ENCODE results near the gene HEXIM1.

Gene HEXIM1

DNA sequence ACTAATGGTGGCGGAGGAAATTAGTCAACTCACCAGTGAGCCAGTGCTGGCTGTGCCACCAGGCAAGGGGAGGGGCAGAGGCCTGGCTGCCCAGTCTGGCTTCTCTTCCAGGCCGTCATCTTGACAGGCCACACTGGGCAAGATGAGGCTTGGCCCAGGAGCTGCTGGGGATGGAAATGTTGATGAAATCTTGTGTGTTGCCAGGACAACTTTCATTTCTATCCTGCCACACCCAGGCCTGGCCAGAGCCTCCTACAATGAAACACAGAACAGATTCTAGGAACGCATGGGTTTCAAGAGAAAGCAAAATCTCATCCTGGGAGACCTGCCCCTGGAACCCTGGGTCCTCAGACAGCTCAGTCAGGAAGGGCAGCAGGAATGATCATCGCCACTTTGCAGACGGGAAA is 22.7 kb downstream of the HEXIM1 start:
- no peak for DNase-seq (ENCODE audit: low spot score)

DNA sequence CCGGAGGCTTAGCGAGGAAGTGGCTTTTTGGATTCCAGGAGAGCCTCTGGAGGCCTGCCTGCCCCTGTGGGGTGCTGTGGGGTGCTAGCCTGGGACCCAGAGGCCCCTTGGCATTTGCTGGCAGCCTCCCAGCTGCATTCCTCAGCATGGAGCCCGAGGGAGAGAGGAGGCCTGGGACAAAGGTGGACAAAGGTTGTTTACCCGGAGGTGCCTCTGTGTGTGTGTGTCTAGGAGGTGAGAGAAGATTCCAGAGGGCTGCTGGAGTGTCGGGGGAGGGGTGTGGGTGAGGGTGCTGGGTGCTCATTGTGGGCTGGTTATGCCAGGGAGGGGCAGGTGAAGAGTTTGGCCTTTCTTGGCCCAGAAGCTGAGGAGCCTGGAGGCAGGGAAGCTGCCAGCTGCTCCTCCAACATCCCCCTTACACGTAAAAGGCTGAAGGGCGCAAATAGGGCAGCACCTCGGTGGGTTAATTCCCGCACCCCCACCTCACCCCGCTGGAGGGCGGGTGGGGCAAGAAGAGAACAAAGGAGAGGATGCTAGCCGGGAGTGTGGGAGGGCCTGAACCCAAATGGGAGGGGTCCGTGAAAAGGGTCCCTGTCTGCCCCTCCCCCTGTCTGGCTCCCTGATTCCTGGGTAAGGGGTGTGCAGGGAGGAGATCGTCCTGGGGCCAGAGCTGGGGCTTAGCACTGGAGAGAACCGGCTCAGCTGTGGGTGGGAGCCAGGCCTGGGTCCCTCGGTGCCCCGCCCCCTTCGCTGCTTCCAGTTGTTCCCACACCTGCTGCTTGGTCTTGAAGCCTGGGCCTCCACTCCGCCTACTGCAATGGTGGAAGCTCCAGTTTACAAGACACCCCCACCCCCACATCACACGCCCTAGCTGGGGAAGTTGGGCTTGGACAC is 23.3 kb downstream of the HEXIM1 start:
- peak; percentile 50 for DNase-seq (ENCODE audit: low spot score)

DNA sequence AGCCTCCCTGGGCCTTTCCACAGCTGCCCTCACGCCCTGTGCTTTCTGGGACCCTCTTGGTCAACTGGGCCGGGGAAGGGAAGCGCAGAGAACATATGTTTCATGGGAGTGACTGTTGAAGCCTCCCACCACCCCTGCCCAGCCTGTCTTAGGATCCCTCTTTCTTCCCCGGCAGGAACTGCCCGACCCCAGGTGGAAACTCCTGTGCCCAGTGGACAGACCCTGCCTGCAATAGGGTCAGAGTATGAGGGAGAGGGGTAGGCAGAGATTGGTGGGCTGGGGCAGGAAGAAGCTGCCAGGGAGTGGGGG is 23.9 kb downstream of the HEXIM1 start:
- no peak for DNase-seq (ENCODE audit: low spot score)

DNA sequence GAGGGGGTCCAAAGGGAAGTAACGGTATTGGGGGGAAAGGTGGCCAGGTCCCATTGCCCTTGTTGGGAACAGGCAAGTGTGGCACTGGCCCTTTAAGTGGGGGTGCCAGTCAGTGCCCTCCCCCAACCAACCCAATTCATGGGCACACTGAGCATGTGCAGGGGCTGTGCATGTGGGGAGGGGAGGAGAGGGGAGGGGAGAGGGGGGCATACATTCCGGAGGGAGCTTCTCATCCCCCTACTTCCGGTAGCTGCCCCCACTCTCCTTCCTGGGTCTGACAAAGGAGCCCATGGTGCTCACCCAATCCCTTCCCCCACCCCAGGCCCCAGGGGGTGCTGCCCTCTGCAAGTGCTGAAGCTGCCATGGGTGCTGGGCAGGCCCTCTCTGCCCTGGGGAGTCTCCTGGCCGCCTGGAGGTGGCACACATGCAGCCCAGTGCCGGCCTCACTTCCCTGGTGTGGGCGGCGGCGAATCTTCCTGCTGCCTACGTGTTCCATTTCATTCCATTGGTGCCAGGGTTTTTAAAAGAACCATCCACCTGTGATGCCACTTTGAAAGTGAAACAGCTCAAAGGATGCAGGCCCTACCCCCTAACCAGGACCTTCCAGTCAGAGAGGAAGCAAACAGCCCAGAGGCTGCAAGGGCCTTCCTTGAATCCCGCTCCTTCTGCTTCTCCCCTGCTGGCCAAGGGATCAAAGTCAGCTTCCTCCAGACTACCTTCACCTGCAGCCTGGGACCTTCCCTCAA is 24.4 kb downstream of the HEXIM1 start:
- DNase-seq (ENCODE audit: low spot score) = peak; percentile 60

DNA sequence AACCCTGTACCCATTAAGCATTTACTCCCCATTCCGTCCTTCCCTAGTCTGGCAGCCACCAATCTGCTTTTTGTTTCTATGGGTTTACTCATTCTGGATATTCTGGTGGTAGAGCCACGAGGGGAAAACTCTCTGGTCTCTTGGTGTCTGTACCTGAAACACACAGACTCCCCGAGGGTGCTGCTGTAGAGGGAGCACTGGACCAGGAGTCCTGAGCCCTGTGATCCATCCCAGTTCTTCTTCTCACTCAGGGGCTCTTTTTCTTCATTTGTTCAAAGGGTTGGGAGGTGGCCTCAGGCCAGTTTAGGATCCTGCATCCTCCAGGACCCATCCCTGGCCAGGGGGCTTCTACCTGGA is 27.5 kb downstream of the HEXIM1 start:
- no peak for DNase-seq (ENCODE audit: low spot score)

DNA sequence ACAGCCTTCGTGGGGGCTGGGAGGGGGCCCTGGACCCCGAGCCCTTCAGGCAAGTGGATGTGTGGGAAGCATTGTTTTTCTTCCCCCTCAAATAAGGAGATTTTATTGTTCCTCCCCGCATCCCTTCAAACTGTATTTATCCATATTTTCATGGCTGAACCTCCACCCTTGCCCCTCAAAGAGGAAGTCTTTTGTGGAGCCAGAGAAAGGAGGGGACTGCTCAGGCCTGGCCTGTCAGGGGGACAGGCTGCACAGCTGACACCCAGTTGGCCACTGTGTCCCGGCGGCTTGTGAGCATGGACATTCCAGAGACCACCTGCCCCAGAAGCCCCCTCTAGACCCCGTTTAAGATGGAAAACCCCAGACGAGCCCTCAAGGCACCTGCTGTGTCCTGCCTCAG is 29.3 kb downstream of the HEXIM1 start:
- DNase-seq (ENCODE audit: low spot score) = no peak

DNA sequence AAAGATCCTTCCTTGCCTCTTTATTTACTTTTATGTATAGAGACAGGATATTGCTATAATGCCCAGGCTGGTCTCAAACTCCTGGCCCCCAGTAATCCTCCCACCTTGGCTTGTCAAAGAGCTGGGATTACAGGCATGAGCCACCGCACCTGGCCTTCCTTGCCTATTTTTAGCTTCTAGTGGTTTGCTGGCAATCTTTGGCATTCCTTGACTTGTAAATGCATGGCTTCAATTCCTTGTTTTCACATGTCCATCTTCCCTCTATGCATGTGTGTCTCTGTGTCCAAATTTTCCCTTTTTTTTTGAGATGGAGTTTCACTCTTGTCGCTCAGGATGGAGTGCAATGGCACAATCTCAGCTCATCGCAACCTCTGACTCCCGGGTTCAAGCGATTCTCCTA is 35.9 kb downstream of the HEXIM1 start:
- no peak for DNase-seq (ENCODE audit: low spot score)

DNA sequence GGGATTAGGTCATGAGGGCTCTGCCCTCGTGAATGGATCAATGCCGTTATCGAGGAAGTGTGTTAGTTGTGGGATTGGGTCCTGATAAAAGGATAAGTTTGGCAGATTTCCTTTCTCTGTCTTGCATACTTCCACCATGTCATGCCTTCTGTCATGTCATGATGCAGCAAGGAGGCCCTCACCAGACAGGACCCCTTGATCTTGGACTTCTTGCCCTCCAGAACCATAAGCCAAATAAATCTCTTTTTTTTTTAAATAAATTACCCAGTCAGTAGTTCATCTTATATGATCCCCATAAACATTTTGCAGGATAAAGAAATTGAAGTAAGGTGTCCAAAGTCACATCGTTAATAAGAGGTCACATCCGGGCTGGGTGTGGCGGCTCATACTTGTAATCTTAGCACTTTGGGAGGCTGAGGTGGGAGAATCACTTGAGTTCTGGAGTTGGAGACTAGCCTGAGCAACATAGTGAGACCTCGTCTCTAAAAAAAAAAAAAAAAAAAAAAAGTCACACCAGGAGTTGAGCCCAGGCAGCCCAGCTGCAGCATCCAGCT is 38.6 kb downstream of the HEXIM1 start:
- DNase-seq (ENCODE audit: low spot score) = no peak

DNA sequence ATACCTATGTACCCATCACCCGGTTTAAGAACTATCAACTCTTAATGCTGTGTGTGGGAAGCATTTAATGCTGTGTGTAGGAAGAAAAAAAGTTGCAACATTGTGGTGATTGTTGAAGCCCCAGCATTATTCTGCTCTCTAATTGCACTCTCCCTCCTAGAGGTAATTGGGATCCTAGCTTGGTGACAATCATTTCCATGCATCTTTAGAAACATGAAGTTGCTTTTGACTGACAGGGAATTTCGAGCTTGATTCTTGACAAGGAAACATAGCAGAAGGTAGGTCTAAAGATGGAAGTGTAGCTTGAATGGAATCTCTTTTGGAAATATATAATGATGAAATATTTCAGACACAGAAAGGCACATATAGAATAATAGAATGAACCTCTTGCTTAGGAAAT is 40.7 kb downstream of the HEXIM1 start:
- no peak for DNase-seq (ENCODE audit: low spot score)

DNA sequence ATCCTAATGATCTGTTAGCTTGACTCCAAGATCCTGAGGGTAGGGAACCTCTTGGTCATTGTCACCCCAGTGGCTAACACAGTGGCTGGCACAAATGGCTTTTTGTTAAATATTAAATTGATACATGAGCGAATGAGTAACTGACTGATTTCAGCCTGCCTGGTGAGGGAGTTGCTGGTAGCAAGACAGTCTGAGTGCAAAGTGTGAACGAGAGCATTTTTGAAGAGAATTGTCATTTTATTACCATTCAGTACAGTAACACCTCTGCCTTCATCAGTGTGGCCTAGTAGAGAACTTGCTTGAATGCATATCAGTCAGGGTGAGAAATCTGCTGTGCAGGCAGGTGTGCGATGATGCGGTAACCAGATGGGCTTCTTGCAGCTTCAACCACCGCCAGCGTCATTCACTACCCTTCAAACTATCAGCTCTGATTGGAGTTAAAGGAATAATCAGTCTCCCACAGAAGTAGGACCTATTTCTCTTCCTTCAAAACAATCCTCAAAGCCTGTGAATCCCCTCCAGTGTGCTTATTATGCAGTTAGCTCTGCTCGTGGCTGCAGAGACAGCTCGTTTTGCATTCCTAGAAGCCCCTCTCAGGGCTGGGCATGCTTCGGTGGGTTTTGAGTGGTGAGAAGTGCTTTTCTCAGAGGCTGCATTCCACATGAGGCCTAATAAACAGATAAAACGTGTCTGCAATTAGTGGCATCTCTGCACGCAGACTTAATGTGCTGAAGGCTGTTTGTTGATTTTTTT is 42.4 kb downstream of the HEXIM1 start:
- no peak for DNase-seq (ENCODE audit: low spot score)

DNA sequence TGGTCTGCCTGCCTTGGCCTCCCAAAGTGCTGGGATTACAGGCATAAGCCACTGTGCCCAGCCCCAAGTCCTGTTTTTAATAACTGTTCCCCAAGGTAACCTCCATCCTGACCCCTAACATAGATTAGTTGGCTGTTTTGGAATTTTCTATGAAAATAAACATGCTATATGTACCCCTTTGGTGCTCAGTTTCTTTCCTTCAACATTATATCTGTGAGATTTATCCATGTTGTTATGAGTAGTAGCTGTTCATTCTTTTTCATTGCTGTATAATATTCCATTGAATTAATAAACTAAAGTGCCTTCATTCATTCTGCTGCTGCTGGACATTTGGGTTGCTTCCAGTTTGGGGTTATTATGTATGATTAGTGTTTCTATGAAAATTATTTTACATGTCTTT is 47.1 kb downstream of the HEXIM1 start:
- DNase-seq (ENCODE audit: low spot score) = no peak

DNA sequence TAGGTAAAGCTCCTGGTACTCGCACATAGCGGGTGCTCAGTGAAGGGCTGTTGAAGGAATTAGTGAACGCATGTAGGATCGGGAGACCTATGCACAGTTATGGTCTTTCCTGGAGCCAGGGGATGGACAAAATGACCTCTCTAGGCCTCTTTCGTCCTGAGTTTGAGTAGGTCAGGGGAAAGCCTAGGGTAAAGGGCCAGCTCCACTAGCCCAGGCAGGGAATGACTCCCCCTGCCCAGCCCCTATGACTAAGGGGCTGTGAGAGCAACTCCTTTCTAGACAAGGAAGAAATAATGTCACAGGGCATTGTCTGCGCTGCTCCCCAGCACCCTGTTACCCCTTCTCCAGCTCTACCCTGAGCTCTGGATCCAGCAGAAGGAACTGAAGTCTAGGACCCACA is 48.8 kb downstream of the HEXIM1 start:
- no peak for DNase-seq (ENCODE audit: low spot score)

DNA sequence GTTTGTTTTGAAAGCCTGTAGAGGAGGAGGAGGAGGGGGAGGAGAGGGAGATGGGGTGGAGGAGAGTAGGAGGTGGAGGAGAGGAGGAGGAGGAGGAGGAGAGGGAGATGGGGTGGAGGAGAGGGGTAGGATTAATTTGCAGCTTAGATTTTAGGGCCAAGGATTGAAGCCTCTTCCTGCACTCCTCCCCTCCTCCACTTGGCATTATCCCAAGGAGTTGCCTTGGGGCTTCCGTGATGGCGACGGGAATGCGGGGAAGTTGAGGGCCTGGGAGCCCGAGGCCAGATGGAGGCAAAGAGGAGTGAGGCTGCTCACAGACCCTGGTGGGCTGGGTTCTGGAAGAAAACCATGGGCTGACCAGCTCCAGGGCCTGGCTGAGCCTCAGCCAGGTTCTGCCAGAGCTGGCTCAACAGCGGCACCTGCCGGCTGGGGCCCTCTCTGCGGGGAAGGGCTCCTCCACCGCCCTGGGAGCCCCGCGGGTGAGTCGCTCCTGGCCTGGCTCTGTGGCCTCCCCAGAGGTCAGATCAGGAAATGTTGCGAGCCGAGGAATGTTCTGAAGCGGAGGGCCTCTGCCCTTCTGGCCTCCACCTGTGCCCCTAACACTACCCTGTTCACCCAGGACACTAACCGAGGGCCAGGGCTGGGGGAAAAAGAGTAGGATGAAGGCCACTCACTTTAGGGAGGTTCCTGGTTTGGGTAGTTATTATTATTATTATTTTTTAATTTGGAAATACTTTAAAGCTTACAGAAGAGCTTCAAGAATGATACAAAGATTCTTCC is 49.5 kb downstream of the HEXIM1 start:
- DNase-seq (ENCODE audit: low spot score) = peak; percentile 89

DNA sequence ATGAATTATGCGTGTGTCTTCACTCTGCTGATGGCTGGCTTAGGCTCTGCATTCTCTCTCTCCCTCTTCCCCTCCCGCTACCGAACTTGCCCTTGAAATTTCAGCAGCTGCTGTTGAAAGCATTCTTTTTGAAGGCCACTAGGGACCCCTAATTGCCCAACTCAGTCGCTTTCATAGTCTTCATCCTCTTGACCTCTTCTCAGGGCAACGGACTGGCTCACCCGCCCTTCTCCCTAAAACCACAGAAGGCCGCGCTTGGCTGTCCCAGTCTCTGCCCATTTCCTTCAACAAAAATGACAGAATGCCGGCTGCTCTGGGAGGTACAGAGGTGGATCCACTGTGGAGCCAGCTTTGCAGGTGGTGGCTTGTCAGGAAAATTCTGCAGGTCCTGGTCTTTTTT is 52.4 kb downstream of the HEXIM1 start:
- DNase-seq (ENCODE audit: low spot score) = no peak

DNA sequence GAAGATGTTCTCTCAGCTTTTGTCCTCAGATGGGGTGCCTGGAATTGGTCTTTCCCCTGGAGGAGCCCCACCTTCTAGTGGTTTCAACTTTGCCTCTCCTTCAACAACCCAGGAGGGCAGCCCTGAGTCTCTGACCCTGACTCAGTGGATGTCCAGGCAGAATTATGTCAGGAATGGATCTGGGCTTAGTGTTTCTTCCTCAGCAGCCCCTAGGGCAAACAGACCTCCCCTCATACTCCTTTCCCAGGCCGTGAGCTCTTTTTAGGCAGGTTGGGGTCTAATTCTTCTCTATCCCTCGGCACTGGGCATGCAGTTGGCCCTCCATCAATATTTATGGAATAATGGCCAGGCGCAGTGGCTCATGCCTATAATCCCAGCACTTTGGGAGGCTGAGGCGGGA is 53.2 kb downstream of the HEXIM1 start:
- no peak for DNase-seq (ENCODE audit: low spot score)

Small RNA genes within 50 kb of the gene (small RNA-seq; reads per million reads assigned to genes)
- 0 reads per million in 2 experiments for gene MIR6784
